Activated CD8-positive, alpha-beta memory T cell treated with anti-CD3 and anti-CD28 coated beads for 1 hour (primary cell): ENCODE data around the gene MLN.

Experiments
- DNase-seq, 2 donors: peaks; one replicate each; pipeline ENCODE4 v3.0.0-alpha.2; 2020; ENCODE audit warnings: low read depth in 1 of 2; ENCODE audit errors: extremely low read depth in 1 of 2

Gene MLN

GRCh38 chr6:33772902-33773472 is 30.8 kb downstream of the MLN start:
- no peak for DNase-seq

GRCh38 chr6:33772082-33772830 is 31.5 kb downstream of the MLN start:
- no peak for DNase-seq

DNA sequence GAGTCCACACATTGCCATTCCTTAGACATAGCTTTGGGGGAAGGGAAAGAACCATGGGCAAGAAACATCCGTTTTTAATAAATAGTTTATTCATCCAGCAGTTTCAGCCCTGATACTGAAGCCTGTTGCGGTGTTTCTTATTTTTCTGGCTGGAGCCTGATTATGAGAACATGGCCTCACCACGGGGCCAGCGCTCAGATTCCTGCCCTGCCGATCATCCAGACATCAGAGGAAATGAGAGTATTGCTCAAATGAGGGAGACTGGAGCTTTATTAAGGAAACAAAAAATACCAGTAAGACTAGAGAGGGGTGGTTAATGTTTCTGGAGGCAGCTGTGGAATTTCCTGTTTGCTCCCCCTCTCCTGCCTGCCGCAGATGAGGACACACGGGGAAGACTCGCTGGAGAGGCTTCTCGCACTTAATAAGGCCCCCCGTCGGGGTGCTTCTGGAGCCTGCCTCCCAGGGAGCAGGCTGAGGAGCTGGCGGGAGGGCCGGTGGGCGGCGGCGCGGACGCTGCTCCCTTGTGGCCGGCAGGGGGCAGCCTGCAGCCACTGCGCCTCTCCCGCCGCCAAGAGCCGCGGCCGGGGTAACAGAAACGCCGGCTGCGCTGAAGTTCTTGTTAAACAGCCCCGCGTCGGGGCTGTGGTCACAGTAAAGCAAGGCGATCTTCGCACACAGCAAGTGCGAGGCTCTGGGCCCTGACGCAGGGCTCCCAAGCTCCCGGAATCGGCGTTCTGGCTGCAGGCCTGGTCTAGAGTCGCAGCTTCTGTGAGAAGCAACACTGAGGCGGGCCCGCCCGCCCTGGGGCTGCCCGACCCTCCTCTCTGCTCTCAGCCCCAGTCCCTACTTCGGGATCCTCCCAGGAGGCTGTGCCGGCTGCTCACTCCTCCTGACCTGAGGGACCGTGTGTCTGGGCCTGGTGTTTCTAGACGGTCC is 32.4 kb downstream of the MLN start:
- DNase-seq: peak in 1 of 2 donors; percentile 51

- DNase-seq: no peak
Measured at GRCh38 chr6:33770833-33771145, 33.0 kb downstream of the MLN start.

DNA sequence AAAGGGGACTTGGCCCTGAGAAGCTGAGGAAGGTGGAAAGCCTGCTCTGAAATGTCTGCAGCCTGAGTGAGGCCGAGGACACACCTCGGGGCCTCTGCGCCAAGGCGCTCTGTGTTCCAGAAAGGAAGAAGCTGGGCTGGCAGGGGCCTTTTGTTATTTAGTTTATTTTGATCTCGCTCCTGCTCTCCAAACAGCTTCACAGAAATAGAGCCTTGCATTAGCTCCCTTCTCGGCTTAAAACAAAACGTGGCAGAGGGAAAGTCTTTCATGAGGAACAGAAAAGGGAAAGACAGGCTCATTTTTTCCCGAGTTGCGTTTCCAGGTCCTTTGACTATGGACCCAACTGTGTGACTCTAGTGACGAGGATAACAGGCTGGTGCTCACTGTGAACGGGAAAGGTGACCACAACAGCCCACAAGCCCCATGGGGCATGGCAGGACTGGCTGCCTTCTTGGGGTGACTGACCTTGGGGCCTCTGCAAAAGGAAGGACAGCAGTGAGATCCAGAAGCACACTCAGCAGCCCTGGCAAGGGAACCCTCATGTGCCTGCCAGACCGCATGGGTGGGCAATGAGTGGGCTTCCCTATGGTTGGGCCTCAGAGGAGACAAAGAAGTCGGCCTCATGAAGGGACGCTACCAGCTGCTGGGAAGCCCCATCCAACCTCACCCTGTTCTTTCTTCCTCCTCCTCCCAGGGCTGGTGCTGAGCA is 33.5 kb downstream of the MLN start:
- DNase-seq: no peak

DNA sequence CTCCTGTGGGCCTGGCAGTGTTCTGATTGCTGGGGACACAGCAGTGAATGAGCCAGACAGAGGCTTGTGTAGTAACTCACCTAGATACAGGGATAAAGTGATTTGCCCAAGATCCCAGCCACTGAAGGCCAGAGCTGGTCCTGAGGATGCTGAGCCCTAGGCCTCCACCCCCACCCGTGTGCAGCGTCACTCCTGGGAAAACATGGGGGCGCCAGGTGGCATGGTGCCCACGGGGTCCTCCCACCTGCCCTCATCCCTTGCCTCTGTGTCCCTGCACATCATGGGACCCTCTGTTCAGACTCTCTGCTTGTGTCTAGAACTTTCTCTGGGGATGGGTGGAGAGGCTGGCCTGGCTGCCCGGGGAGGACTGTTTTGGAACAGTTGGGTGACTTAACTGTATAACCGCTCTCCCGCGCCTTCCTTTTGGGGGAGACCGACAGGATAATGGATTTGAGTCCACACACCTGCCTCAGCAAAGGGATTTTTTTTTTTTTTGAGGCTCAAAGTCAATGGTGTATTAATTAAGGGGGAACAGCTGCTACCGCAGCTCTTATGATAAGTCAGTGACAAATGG is 34.5 kb downstream of the MLN start:
- no peak for DNase-seq

DNA sequence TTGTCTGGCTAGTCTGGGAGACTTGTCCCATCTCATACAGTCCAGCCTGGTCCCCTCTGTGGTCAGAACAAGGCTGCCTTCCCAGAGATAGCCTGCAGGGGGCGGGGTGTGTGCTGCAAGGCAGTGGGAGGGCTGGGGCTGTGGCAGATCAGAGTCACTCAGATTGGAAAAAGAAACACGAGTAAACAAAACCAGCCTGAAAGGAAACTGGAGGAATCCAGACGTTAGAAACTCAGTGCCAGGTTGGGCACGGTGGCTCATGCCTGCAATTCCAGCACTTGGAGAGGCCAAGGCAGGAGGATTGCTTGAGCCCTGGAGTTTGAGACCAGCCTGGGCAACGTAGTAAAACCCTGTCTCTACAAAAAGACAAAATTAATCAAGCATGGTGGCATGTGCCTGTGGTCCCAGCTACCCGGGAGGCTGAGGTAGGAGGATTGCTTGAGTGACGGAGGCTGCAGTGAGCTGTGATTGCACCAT is 35.1 kb downstream of the MLN start:
- peak in 1 of 2 donors; percentile 54 for DNase-seq

GRCh38 chr6:33766921-33767907 is 36.6 kb downstream of the MLN start:
- no peak for DNase-seq

DNA sequence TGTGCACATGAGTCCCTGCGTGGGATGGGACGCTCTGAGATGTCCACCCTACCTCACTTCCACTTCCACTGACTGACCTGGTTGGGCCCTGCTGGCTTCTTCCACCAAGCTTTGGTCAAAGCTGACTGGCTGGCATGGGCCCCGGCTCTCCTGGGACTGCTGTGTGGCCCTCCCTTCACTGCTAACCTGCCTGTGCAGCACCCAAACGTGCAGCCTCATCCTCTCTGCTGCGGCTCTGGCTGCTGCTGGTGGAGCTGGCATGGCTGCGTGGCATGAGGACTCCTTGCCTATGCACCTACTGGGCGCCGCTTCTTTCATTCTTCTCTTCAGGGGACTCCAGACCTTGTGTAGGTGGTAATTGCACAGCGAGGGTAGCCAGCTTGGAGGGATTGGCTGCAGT is 38.4 kb downstream of the MLN start:
- DNase-seq: no peak

DNA sequence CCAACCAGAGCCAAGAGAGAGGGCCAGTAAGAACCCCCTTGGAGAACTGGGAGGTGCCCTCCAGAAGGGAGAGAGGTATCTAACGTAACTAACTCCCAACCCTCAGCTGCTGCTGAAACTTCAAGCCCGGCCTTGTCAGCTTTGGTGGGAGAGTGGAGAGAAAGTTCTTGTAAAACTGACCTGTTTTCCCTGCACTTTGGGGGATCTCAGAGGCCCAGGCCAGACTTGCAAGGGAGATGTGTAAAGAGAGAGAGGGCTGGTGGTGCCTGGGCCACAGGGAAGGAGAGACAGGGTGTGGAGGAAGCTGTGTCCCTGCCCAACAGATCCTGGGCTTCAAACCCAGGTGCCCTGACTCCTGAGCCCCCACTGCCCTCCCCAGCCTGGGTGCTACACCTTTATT is 39.8 kb downstream of the MLN start:
- no peak for DNase-seq

- DNase-seq: no peak
Measured at GRCh38 chr6:33763483-33763882, 40.3 kb downstream of the MLN start.

DNA sequence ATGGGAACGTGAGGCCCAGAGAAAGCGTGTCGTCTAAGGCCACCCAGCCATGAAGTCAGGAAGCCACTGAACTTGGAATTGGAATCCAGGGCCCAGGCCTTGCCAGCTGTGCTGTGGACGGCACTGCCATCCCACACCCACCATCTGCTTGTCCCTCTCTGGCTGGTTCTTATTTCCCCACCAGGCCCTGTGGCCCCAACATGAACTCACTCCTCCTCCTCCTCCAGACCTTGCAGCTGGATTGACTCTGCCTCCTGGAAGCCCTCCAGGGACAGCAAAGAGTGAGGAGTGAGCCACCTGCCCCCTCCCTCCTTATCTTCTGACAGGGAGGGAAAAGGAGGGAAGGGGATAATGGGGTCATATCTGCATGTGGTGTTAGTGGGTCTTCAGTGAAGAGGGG is 41.1 kb downstream of the MLN start:
- no peak for DNase-seq

DNA sequence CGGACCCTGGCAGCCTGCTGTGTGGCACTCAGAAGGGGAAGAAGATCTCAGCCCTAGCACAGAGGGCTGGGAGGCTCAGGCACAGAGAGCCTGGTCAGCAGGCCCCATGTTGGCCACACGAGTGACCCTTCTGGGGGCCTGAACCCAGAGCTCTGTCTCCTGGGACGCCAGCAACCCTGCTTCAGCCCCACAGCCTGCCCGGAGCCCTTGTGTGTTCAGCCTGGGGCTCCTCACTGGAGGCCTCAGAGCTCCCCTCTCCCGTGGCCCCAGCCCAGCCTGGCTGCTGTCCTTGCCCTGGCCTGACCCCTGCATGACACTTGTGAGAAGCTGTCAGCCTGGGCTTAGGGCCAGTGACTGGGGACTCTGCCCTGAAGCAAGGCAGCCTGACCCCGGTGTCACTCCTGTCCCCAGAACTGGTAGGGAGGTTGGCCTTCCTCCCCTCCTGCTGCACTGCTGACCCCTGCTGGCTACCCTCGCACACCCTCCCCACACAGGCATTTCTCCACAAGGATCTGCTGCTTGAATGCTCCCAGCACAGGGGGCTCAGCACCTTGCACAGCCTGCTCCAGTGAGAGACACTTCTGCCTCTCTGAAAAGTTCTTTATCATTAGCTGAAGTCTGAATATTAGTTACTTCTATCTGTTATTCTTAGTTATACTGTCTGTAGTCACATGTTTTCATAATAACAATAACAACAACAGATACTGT is 41.7 kb downstream of the MLN start:
- peak in 1 of 2 donors; percentile 12 for DNase-seq

DNA sequence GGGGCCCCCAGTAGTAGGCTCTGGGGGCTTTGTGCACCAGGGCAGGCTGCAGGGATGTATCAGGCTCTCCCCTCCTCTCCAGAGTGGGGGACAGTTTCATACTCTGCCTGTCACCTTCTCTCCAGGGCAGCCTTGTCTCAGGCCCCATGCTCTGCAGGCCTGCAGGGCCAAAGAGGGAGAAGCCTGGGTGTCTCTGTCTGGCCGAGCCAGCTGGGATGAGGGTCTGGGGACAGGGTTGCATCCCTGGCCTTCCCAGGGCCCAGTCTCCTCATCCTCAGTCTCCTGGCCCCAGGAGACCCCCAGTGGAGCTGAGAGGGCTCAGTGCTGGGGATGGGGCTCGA is 42.3 kb downstream of the MLN start:
- no peak for DNase-seq

- DNase-seq: no peak
Measured at GRCh38 chr6:33759887-33760629, 43.7 kb downstream of the MLN start.

DNA sequence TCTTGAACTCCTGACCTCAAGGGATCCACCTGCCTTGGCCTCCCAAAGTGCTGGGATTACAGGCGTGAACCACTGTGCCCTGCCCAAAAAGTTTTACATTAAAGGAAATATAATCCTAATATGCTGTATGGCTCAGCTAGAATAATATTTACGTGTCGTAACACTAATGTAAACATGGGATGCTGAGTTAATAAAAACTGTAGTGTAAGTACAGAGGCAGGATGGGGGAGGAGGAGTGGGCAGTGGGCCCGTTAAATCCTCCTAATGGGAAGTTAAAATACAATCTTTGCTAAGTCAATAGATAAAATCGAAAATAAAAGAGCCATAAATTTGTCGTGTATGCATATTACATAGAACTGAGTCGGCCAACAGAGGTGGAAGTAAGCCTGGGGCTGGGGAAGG is 45.0 kb downstream of the MLN start:
- DNase-seq: no peak

DNA sequence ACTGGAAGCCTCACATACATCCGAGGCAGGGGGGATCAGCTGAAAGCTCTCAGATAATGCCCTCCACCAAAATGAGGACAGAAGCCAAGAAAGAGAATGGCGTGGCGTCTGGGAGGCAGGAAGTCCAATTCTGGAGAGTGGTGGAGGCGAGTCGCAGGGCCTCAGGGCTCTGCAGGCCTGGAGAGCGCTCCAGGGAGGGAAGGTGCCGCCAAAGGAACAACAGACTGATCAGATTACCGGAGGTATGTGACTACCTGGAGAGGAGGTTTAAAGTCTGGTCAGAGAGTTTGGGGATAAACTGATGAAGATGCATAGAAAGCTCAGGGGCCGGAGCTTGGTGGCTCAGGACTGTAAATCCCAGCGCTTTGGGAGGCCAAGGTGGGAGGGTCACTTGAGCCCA is 45.9 kb downstream of the MLN start:
- DNase-seq: no peak

DNA sequence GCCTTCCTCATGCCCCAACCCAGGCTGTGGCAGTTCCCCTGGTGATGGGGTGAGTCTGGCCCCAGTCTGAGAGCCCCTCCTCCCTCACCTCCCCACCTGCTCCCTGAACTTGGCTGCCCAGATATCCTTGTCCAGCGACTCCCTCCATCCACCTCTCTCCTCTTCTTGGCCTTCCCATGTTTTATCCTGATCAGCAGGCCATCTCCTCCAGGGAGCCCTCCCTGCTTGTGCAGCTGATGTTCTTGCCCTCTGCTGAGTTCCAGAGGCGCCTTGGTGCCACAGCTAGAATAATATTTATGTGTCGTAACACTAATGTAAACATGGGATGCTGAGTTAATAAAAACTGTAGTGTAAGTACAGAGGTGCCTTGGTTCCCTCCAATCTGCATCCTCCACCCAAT is 46.7 kb downstream of the MLN start:
- DNase-seq: no peak
